HEK293 (cell line): ENCODE results near the gene ARHGAP33.

ENCODE experiments used
- CTCF ChIA-PET: fragments of 350-600 bp; formaldehyde crosslinking; extraction: SDS; loops from one replicate; lab custom pipeline; 2021; ENCODE audit warnings: antibody characterized with exemption; lab: Yijun Ruan, JAX
- POLR2A ChIA-PET: fragments of 300-600 bp; formaldehyde crosslinking; extraction: SDS; loops from one replicate; lab custom pipeline; 2020; ENCODE audit warnings: antibody characterized with exemption, inconsistent platforms; lab: Yijun Ruan, JAX
- H3K27ac ChIP-seq: fragments of 200-500 bp; sonication (Bioruptor generic); 2 replicates; pipeline ENCODE4 v1.5.1; 2014; ENCODE audit warnings: low read depth, low read length, control low read depth, inconsistent platforms; ENCODE audit errors: extremely low read depth
- H3K36me3 ChIP-seq, 2 experiments: fragments of 200-500 bp in 1 of 2; sonication (Bioruptor generic) in 1 of 2; 1 replicate in 1 of 2; 2 replicates in 1 of 2; pipeline ENCODE4 v1.5.1; 2014 to 2017; ENCODE audit warnings: inconsistent platforms in 2 of 2, low read length in 2 of 2; ENCODE audit not compliant: control insufficient read depth in 2 of 2, insufficient read depth in 1 of 2
- H3K4me1 ChIP-seq: fragments of 200-500 bp; sonication (Bioruptor generic); 2 replicates; pipeline ENCODE4 v1.5.1; 2014; ENCODE audit warnings: mild to moderate bottlenecking, low read length, inconsistent platforms; ENCODE audit not compliant: control insufficient read depth, insufficient read depth
- H3K4me3 ChIP-seq: 2 replicates; pipeline ENCODE4 v1.5.1; 2011; ENCODE audit warnings: low read depth, mild to moderate bottlenecking, control low read depth, low read length, moderate library complexity
- H3K9me3 ChIP-seq: fragments of 200-500 bp; sonication (Bioruptor generic); 2 replicates; pipeline ENCODE4 v1.5.1; 2014; ENCODE audit warnings: low read depth, low read length, inconsistent platforms; ENCODE audit not compliant: control insufficient read depth, insufficient read depth
- BCL11B ChIP-seq: fragments of 450-650 bp; formaldehyde crosslinking; IDR thresholded peaks from 2 replicates; pipeline ENCODE4 v1.5.1; 2016; ENCODE audit warnings: low read depth, missing biosample characterization, missing genetic modification characterization
- HOXA7 ChIP-seq: sonication (generic); formaldehyde crosslinking; IDR thresholded peaks from 2 replicates; pipeline ENCODE4 v1.8.1; 2022; ENCODE audit warnings: missing genetic modification reagents, borderline replicate concordance
- KLF1 ChIP-seq: fragments of 450-650 bp; formaldehyde crosslinking; IDR thresholded peaks from 2 replicates; pipeline ENCODE4 v1.5.1; 2016; ENCODE audit warnings: missing biosample characterization, missing genetic modification characterization
- KLF9 ChIP-seq: fragments of 450-650 bp; formaldehyde crosslinking; IDR thresholded peaks from 2 replicates; pipeline ENCODE4 v1.5.1; 2016; ENCODE audit warnings: missing biosample characterization, missing genetic modification characterization, low read depth
- PRDM6 ChIP-seq: fragments of 450-650 bp; formaldehyde crosslinking; IDR thresholded peaks from 2 replicates; pipeline ENCODE4 v1.5.1; 2017; ENCODE audit warnings: missing biosample characterization, missing genetic modification characterization
- REST ChIP-seq: fragments of 450-650 bp; formaldehyde crosslinking; IDR thresholded peaks from 2 replicates; pipeline ENCODE4 v1.5.1; 2016; ENCODE audit warnings: missing biosample characterization, missing genetic modification characterization
- TCF7L2 ChIP-seq: IDR thresholded peaks from 2 replicates; pipeline ENCODE4 v1.6.1; 2011; ENCODE audit warnings: low read depth, mild to moderate bottlenecking, inconsistent platforms, low read length, moderate library complexity, borderline replicate concordance
- ZBTB10 ChIP-seq: fragments of 450-650 bp; formaldehyde crosslinking; IDR thresholded peaks from 2 replicates; pipeline ENCODE4 v1.5.1; 2016; ENCODE audit warnings: missing biosample characterization, missing genetic modification characterization
- ZBTB21 ChIP-seq: fragments of 450-650 bp; formaldehyde crosslinking; IDR thresholded peaks from 2 replicates; pipeline ENCODE4 v1.5.1; 2017; ENCODE audit warnings: missing biosample characterization, missing genetic modification characterization
- ZFP41 ChIP-seq: fragments of 450-650 bp; formaldehyde crosslinking; IDR thresholded peaks from 2 replicates; pipeline ENCODE4 v1.5.1; 2016; ENCODE audit warnings: missing biosample characterization, missing genetic modification characterization, borderline replicate concordance
- ZIC2 ChIP-seq: fragments of 450-650 bp; formaldehyde crosslinking; IDR thresholded peaks from 2 replicates; pipeline ENCODE4 v1.5.1; 2016; ENCODE audit warnings: missing biosample characterization, missing genetic modification characterization
- ZNF10 ChIP-seq: fragments of 450-650 bp; formaldehyde crosslinking; IDR thresholded peaks from 2 replicates; pipeline ENCODE4 v1.5.1; 2017; ENCODE audit warnings: missing biosample characterization, missing genetic modification characterization
- ZNF114 ChIP-seq: fragments of 450-650 bp; formaldehyde crosslinking; IDR thresholded peaks from 2 replicates; pipeline ENCODE4 v1.5.0; 2017; ENCODE audit warnings: missing biosample characterization, missing genetic modification characterization
- ZNF175 ChIP-seq: fragments of 450-650 bp; formaldehyde crosslinking; IDR thresholded peaks from 2 replicates; pipeline ENCODE4 v1.5.1; 2016; ENCODE audit warnings: missing biosample characterization, missing genetic modification characterization
- ZNF24 ChIP-seq: fragments of 450-650 bp; formaldehyde crosslinking; IDR thresholded peaks from 2 replicates; pipeline ENCODE4 v1.5.1; 2016; ENCODE audit warnings: missing biosample characterization, missing genetic modification characterization
- ZNF416 ChIP-seq: fragments of 450-650 bp; formaldehyde crosslinking; IDR thresholded peaks from 2 replicates; pipeline ENCODE4 v1.5.1; 2016; ENCODE audit warnings: missing biosample characterization, missing genetic modification characterization
- ZNF473 ChIP-seq: fragments of 450-650 bp; formaldehyde crosslinking; IDR thresholded peaks from 2 replicates; pipeline ENCODE4 v1.5.1; 2017; ENCODE audit warnings: missing biosample characterization, missing genetic modification characterization
- ZNF501 ChIP-seq: fragments of 450-650 bp; formaldehyde crosslinking; IDR thresholded peaks from 2 replicates; pipeline ENCODE4 v1.5.1; 2016; ENCODE audit warnings: missing biosample characterization, missing genetic modification characterization
- ZNF514 ChIP-seq: fragments of 450-650 bp; formaldehyde crosslinking; IDR thresholded peaks from 2 replicates; pipeline ENCODE4 v1.5.1; 2016; ENCODE audit warnings: missing biosample characterization, missing genetic modification characterization
- ZNF518A ChIP-seq: fragments of 450-650 bp; formaldehyde crosslinking; conservative IDR thresholded peaks from 2 replicates; pipeline ENCODE4 v1.5.1; 2016; ENCODE audit warnings: low read depth, missing biosample characterization, missing genetic modification characterization
- ZNF596 ChIP-seq: fragments of 450-650 bp; IDR thresholded peaks from 2 replicates; pipeline ENCODE4 v1.5.0; 2018; ENCODE audit warnings: missing biosample characterization, mild to moderate bottlenecking, missing genetic modification characterization, moderate library complexity
- ZNF777 ChIP-seq: fragments of 450-650 bp; formaldehyde crosslinking; IDR thresholded peaks from 2 replicates; pipeline ENCODE4 v1.5.1; 2017; ENCODE audit warnings: missing biosample characterization, missing genetic modification characterization, borderline replicate concordance
- ZNF792 ChIP-seq: fragments of 450-650 bp; formaldehyde crosslinking; IDR thresholded peaks from 2 replicates; pipeline ENCODE4 v1.5.1; 2016; ENCODE audit warnings: missing biosample characterization, missing genetic modification characterization

ARHGAP33 gene

GRCh38 chr19:35759697-35760096 is 15.7 kb upstream of the ARHGAP33 start:
- Histone ChIP-seq H3K9me3 (no peaks in the 10 kb centered on the region), H3K4me3 (no peak overlapping the region), H3K36me3 (peaks cover 56 to 63% of the 10 kb centered on the region in 2 experiments), H3K27ac (peak overlapping the region; percentile 97; the same call in 1 of the 2 replicates), H3K4me1 (peaks cover 15% of the 10 kb centered on the region)
- ChIA-PET CTCF (interaction anchor here (0.5 kb wide), 1 partner anchor 30 kb away, joined by 3 read pairs; no protein-coding TSS in a partner anchor), POLR2A (interaction anchor here (0.6 to 4.7 kb wide), 5 partner anchors 9 to 24 kb away, joined by 3 to 29 read pairs (median 6); partner anchors contain the start of genes LIN37, PSENEN and U2AF1L4)
- TF ChIP-seq ZNF792 (tag by site-specific recombination): no peak
- no peak for TF ChIP-seq PRDM6 (tag by site-specific recombination)
- no peak for TF ChIP-seq ZBTB10 (tag by site-specific recombination)
- no peak for TF ChIP-seq ZNF596 (tag by site-specific recombination)
- no peak for TF ChIP-seq REST (tag by site-specific recombination)
- 0 out of 2 replicates have a peak, but pooled peaks have one; percentile 21 for TF ChIP-seq ZIC2 (tag by site-specific recombination)
- no peak for TF ChIP-seq ZBTB21 (tag by site-specific recombination)
- TF ChIP-seq ZNF514: no peak
- TF ChIP-seq ZNF501: no peak
- TF ChIP-seq ZNF175 (tag by site-specific recombination): no peak
- no peak for TF ChIP-seq KLF9
- 0 out of 2 replicates have a peak, but pooled peaks have one; percentile 12 for TF ChIP-seq ZNF416 (tag by site-specific recombination)
- TF ChIP-seq ZNF24: no peak
- no peak for TF ChIP-seq ZNF518A (tag by site-specific recombination)
- TF ChIP-seq BCL11B: no peak
- TF ChIP-seq ZFP41 (tag by site-specific recombination): no peak
- no peak for TF ChIP-seq TCF7L2
- no peak for TF ChIP-seq ZNF10
- peak; percentile 50; the same call in 1 of the 2 replicates for TF ChIP-seq ZNF473 (tag by site-specific recombination)
- TF ChIP-seq ZNF777: no peak
- TF ChIP-seq HOXA7 (CRISPR knock-in tag): no peak
- no peak for TF ChIP-seq ZNF114 (tag by site-specific recombination)
- TF ChIP-seq KLF1: no peak
